Large intestine (tissue), 3 donors: ENCODE results near the gene RYK. TPM values are rescaled to one million over a fixed set of nuclear protein-coding genes. Genes with fewer than 3 reads are reported as not detected.

Experiments used
- DNase-seq, 2 donors: peaks; one replicate each; pipeline versions ENCODE4 v3.0.0 to v3.0.0-alpha.2; 2013
- H3K27ac ChIP-seq: one replicate; pipeline ENCODE4 v1.5.1; 2013; ENCODE audit warnings: low read length
- H3K27me3 ChIP-seq: 2 replicates; pipeline ENCODE4 v1.6.1; 2013; ENCODE audit warnings: low read length; ENCODE audit not compliant: control insufficient read depth, insufficient read depth
- H3K36me3 ChIP-seq: 2 replicates; pipeline ENCODE4 v1.6.1; 2013; ENCODE audit warnings: low read length; ENCODE audit not compliant: control insufficient read depth, insufficient read depth
- H3K4me1 ChIP-seq: one replicate; pipeline ENCODE4 v1.6.1; 2013; ENCODE audit warnings: low read length; ENCODE audit not compliant: control insufficient read depth, insufficient read depth
- H3K4me3 ChIP-seq: one replicate; pipeline ENCODE4 v1.5.1; 2013; ENCODE audit warnings: low read length
- H3K9me3 ChIP-seq: one replicate; pipeline ENCODE4 v1.6.1; 2013; ENCODE audit warnings: mild to moderate bottlenecking, low read depth, low read length, moderate library complexity; ENCODE audit not compliant: control insufficient read depth
- WGBS: methylation state at CpG from one replicate; pipeline ENCODE4 v1.1.5; 2013; ENCODE audit warnings: low lambda C conversion rate; ENCODE audit not compliant: insufficient coverage; 5-methylcytosine and 5-hydroxymethylcytosine counted together
- polyA plus RNA-seq: library from polyadenylated mRNA; unstranded; fragments of 120-200 nt; gene quantifications from one replicate; pipeline ENCODE4 v1.2.1, GENCODE V29; 2013

RYK gene
- polyA plus RNA-seq, 1 donor: 55.7 TPM

- DNase-seq: no peak
- Histone ChIP-seq H3K4me3 (no peak overlapping the region), H3K9me3 (peaks cover 2% of the 10 kb centered on the region), H3K36me3 (no peaks in the 10 kb centered on the region), H3K27me3 (peaks cover 2% of the 10 kb centered on the region), H3K4me1 (no peaks in the 10 kb centered on the region), H3K27ac (no peak overlapping the region)
Measured at GRCh38 chr3:134255404-134255803, 4.7 kb upstream of the RYK start.

- whole genome bisulfite sequencing: 86% methylated on average over 1 of the region's 1 CpG
- no peak for DNase-seq
- no peaks in the 10 kb centered on the region for H3K36me3 ChIP-seq
- H3K27ac ChIP-seq: no peak overlapping the region
- H3K9me3 ChIP-seq: peaks cover 2% of the 10 kb centered on the region
- H3K4me3 ChIP-seq: no peak overlapping the region
- H3K4me1 ChIP-seq: peaks cover 2% of the 10 kb centered on the region
- H3K27me3 ChIP-seq: peaks cover 2% of the 10 kb centered on the region
Measured at GRCh38 chr3:134253475-134254226, 3.0 kb upstream of the RYK start.

GRCh38 chr3:134252766-134253165 lies 2.1 kb upstream of the RYK start:
- H3K36me3 ChIP-seq: no peaks in the 10 kb centered on the region
- H3K4me3 ChIP-seq: no peak overlapping the region
- no CpG with 5 or more reads among the region's 7 CpGs for WGBS
- peaks cover 2% of the 10 kb centered on the region for H3K27me3 ChIP-seq
- no peak overlapping the region for H3K27ac ChIP-seq
- H3K4me1 ChIP-seq: peaks cover 2% of the 10 kb centered on the region
- peaks cover 2% of the 10 kb centered on the region for H3K9me3 ChIP-seq
- no peak for DNase-seq

- WGBS: 40% methylated on average over 1 of the region's 22 CpGs
- Histone ChIP-seq H3K4me1 (peaks cover 2% of the 10 kb centered on the region), H3K9me3 (peaks cover 2% of the 10 kb centered on the region), H3K27ac (no peak overlapping the region), H3K27me3 (peaks cover 2% of the 10 kb centered on the region), H3K36me3 (no peaks in the 10 kb centered on the region), H3K4me3 (no peak overlapping the region)
- DNase-seq: no peak
Measured at GRCh38 chr3:134251731-134252391, 1.2 kb upstream of the RYK start.

GRCh38 chr3:134249935-134250716 lies 533 bp downstream of the RYK start:
- 0% methylated on average over 3 of the region's 85 CpGs for WGBS
- Histone ChIP-seq H3K36me3 (no peaks in the 10 kb centered on the region), H3K9me3 (peaks cover 2% of the 10 kb centered on the region), H3K27ac (peak overlapping the region; percentile 47), H3K4me1 (peaks cover 2% of the 10 kb centered on the region), H3K4me3 (peak overlapping the region; percentile 67), H3K27me3 (no peaks in the 10 kb centered on the region)
- peak; percentile 19 to 74 for DNase-seq

GRCh38 chr3:134249296-134249841 lies 1.3 kb downstream of the RYK start:
- WGBS: 0% methylated on average over 2 of the region's 4 CpGs

GRCh38 chr3:134244921-134245320 lies 5.7 kb downstream of the RYK start:
- H3K4me1 ChIP-seq: peaks cover 11% of the 10 kb centered on the region
- H3K27ac ChIP-seq: no peak overlapping the region
- no peak for DNase-seq
- no peaks in the 10 kb centered on the region for H3K36me3 ChIP-seq
- H3K4me3 ChIP-seq: no peak overlapping the region
- H3K9me3 ChIP-seq: no peaks in the 10 kb centered on the region
- 94% methylated on average over 2 of the region's 2 CpGs for WGBS
- H3K27me3 ChIP-seq: no peaks in the 10 kb centered on the region

More at GRCh38 chr3:134249296-134249841, 1.3 kb downstream of the RYK start:
- Histone ChIP-seq H3K27me3 (no peaks in the 10 kb centered on the region), H3K4me1 (peaks cover 2% of the 10 kb centered on the region), H3K36me3 (no peaks in the 10 kb centered on the region), H3K4me3 (peak overlapping the region; percentile 67), H3K9me3 (peaks cover 2% of the 10 kb centered on the region), H3K27ac (peak overlapping the region; percentile 47)
- peak in 1 of 2 donors; percentile 15 for DNase-seq

- 55% methylated on average over 1 of the region's 3 CpGs for WGBS
- Histone ChIP-seq H3K9me3 (no peaks in the 10 kb centered on the region), H3K4me1 (peaks cover 8% of the 10 kb centered on the region), H3K27me3 (no peaks in the 10 kb centered on the region), H3K27ac (no peak overlapping the region), H3K4me3 (no peak overlapping the region), H3K36me3 (no peaks in the 10 kb centered on the region)
- DNase-seq: no peak
Measured at GRCh38 chr3:134242649-134243617, 7.7 kb downstream of the RYK start.

- WGBS: 100% methylated on average over 1 of the region's 1 CpG
- no peak overlapping the region for H3K27ac ChIP-seq
- no peak overlapping the region for H3K4me3 ChIP-seq
- no peak for DNase-seq
- H3K4me1 ChIP-seq: peaks cover 8% of the 10 kb centered on the region
- H3K9me3 ChIP-seq: no peaks in the 10 kb centered on the region
- no peaks in the 10 kb centered on the region for H3K27me3 ChIP-seq
- H3K36me3 ChIP-seq: no peaks in the 10 kb centered on the region
Measured at GRCh38 chr3:134239538-134239937, 11.1 kb downstream of the RYK start.
